Ovary (tissue), 3 donors: ENCODE measurements around the gene RBBP4.

Experiments
- EP300 ChIP-seq: sonication (generic); formaldehyde crosslinking; IDR thresholded peaks from one replicate; pipeline ENCODE4 v1.6.1; 2017; ENCODE audit warnings: antibody characterized with exemption
- POLR2A ChIP-seq: fragments of 450-650 bp; IDR thresholded peaks from one replicate; pipeline ENCODE4 v1.6.1; 2017; ENCODE audit warnings: antibody characterized with exemption, mild to moderate bottlenecking, moderate library complexity
- TF ChIP-seq, protein P1 (sequence below), 3 donors: fragments of 450-650 bp in 2 of 3; fragments of 200-600 bp in 1 of 3; IDR thresholded peaks; one replicate each; pipeline versions ENCODE4 v1.5.1 to v1.8.0; 2016 to 2022; ENCODE audit warnings: antibody characterized with exemption in 3 of 3, mild to moderate bottlenecking in 1 of 3
- donor health status: DM: no; HTN: no; CAD: no.

DNA sequence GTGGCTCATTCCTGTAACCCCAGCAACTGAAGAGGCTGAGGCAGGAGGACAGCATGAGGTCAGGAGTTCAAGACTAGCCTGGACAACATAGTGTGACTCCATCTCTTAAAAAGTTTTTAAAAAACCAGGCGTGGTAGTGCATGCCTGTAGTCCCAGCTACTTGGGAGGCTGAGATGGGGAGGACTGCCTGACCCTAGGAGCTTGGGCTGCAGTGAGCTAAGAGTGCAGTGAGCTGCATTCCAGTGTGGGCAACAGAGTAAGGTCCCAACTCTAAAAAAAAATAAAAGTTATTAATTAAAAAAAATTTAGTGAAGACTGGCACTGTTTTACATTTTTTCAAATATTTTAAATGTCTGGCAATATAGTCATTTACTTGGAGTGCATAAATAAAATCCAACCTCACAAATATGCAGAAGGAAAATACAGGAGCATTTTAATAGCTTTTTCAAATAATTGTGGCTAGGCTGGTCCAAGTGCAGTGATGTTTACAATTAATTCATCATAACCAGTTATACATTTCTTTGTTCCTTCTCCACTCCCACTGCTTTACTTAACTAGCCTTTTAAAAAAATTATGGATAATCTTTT is 11.4 kb upstream of the RBBP4 start:
- TF ChIP-seq POLR2A (no peak), EP300 (no peak)
- TF ChIP-seq, protein P1, sequence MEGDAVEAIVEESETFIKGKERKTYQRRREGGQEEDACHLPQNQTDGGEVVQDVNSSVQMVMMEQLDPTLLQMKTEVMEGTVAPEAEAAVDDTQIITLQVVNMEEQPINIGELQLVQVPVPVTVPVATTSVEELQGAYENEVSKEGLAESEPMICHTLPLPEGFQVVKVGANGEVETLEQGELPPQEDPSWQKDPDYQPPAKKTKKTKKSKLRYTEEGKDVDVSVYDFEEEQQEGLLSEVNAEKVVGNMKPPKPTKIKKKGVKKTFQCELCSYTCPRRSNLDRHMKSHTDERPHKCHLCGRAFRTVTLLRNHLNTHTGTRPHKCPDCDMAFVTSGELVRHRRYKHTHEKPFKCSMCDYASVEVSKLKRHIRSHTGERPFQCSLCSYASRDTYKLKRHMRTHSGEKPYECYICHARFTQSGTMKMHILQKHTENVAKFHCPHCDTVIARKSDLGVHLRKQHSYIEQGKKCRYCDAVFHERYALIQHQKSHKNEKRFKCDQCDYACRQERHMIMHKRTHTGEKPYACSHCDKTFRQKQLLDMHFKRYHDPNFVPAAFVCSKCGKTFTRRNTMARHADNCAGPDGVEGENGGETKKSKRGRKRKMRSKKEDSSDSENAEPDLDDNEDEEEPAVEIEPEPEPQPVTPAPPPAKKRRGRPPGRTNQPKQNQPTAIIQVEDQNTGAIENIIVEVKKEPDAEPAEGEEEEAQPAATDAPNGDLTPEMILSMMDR (IDR thresholded peaks at IDR 0.05): no peak
